H9 (cell line): ENCODE results near the gene MB21D2. TPM values are rescaled to one million over a fixed set of nuclear protein-coding genes. Genes with fewer than 3 reads are reported as not detected.

Experiments
- DNase-seq: peaks from one replicate; pipeline ENCODE4 v3.0.0-alpha.2; 2017
- H2AFZ ChIP-seq: one replicate; pipeline ENCODE4 v1.6.1; 2013; ENCODE audit warnings: mild to moderate bottlenecking, low read length, control low read depth, moderate library complexity
- H2AK5ac ChIP-seq: 2 replicates; pipeline ENCODE4 v1.6.1; 2013; ENCODE audit warnings: low read length, control low read depth, mixed read lengths; ENCODE audit not compliant: insufficient read length
- H2BK120ac ChIP-seq: one replicate; pipeline ENCODE4 v1.6.1; 2013; ENCODE audit warnings: low read depth, mild to moderate bottlenecking, low read length, control low read depth, inconsistent platforms; ENCODE audit not compliant: poor library complexity, severe bottlenecking
- H2BK12ac ChIP-seq: 2 replicates; pipeline ENCODE4 v1.6.1; 2013; ENCODE audit warnings: low read length, control low read depth, mixed read lengths, low read depth; ENCODE audit not compliant: insufficient read length
- H2BK15ac ChIP-seq: 2 replicates; pipeline ENCODE4 v1.6.1; 2013; ENCODE audit warnings: low read depth, low read length, control low read depth
- H2BK20ac ChIP-seq: one replicate; pipeline ENCODE4 v1.6.1; 2013; ENCODE audit warnings: low read depth, mild to moderate bottlenecking, low read length, control low read depth, inconsistent platforms; ENCODE audit not compliant: poor library complexity, severe bottlenecking
- H2BK5ac ChIP-seq: 2 replicates; pipeline ENCODE4 v1.6.1; 2013; ENCODE audit warnings: low read length, control low read depth, mixed read lengths; ENCODE audit not compliant: insufficient read length
- H3K14ac ChIP-seq: 2 replicates; pipeline ENCODE4 v1.6.1; 2013; ENCODE audit warnings: low read length, control low read depth; ENCODE audit not compliant: insufficient read depth
- H3K18ac ChIP-seq: 2 replicates; pipeline ENCODE4 v1.6.1; 2013; ENCODE audit warnings: low read depth, mild to moderate bottlenecking, mixed read lengths, low read length, control low read depth; ENCODE audit not compliant: insufficient read length
- H3K23ac ChIP-seq: 2 replicates; pipeline ENCODE4 v1.6.1; 2013; ENCODE audit warnings: low read length, control low read depth, mixed read lengths, low read depth; ENCODE audit not compliant: insufficient read length
- H3K23me2 ChIP-seq: 2 replicates; pipeline ENCODE4 v1.6.1; 2013; ENCODE audit warnings: low read depth, mild to moderate bottlenecking, mixed read lengths, low read length, control low read depth; ENCODE audit not compliant: insufficient read length, poor library complexity, severe bottlenecking
- H3K27ac ChIP-seq: 2 replicates; pipeline ENCODE4 v1.5.1; 2013; ENCODE audit warnings: low read length, control low read depth, mixed read lengths, low read depth; ENCODE audit not compliant: insufficient read length
- H3K27me3 ChIP-seq: 2 replicates; pipeline ENCODE4 v1.6.1; 2013; ENCODE audit warnings: low read length, control low read depth, inconsistent platforms; ENCODE audit not compliant: insufficient read depth
- H3K4ac ChIP-seq: 2 replicates; pipeline ENCODE4 v1.6.1; 2013; ENCODE audit warnings: low read depth, mild to moderate bottlenecking, control low read depth, inconsistent platforms, low read length, moderate library complexity
- H3K4me1 ChIP-seq: 2 replicates; pipeline ENCODE4 v1.6.1; 2013; ENCODE audit warnings: low read length, control low read depth, inconsistent platforms; ENCODE audit not compliant: insufficient read depth
- H3K4me2 ChIP-seq: 2 replicates; pipeline ENCODE4 v1.6.1; 2013; ENCODE audit warnings: low read length, control low read depth, mixed read lengths; ENCODE audit not compliant: insufficient read length, insufficient read depth
- H3K56ac ChIP-seq: 2 replicates; pipeline ENCODE4 v1.6.1; 2013; ENCODE audit warnings: low read depth, mild to moderate bottlenecking, mixed read lengths, low read length, control low read depth; ENCODE audit not compliant: insufficient read length
- H3K79me1 ChIP-seq: 2 replicates; pipeline ENCODE4 v1.6.1; 2013; ENCODE audit warnings: low read depth, mild to moderate bottlenecking, moderate library complexity, low read length, control low read depth, inconsistent platforms; ENCODE audit not compliant: insufficient read depth, poor library complexity, severe bottlenecking
- H3K79me2 ChIP-seq: 2 replicates; pipeline ENCODE4 v1.6.1; 2013; ENCODE audit warnings: low read length, control low read depth, inconsistent platforms; ENCODE audit not compliant: insufficient read depth
- H3K9ac ChIP-seq: 2 replicates; pipeline ENCODE4 v1.6.1; 2013; ENCODE audit warnings: low read length, control low read depth, mixed read lengths; ENCODE audit not compliant: insufficient read length; ENCODE audit errors: extremely low read depth
- H3K9me3 ChIP-seq: one replicate; pipeline ENCODE4 v1.6.1; 2013; ENCODE audit warnings: low read depth, low read length, inconsistent platforms; ENCODE audit not compliant: control insufficient read depth
- H3T11ph ChIP-seq: one replicate; pipeline ENCODE4 v1.6.1; 2013; ENCODE audit warnings: mild to moderate bottlenecking, low read length, control low read depth, inconsistent platforms
- H4K20me1 ChIP-seq: one replicate; pipeline ENCODE4 v1.6.1; 2013; ENCODE audit not compliant: control insufficient read depth, insufficient read length, insufficient read depth
- H4K5ac ChIP-seq: 2 replicates; pipeline ENCODE4 v1.6.1; 2013; ENCODE audit warnings: low read depth, mild to moderate bottlenecking, mixed read lengths, low read length, control low read depth; ENCODE audit not compliant: insufficient read length
- H4K8ac ChIP-seq: replicated peaks from 2 replicates; pipeline ENCODE4 v1.6.1; 2013; ENCODE audit warnings: low read length, control low read depth, mixed read lengths, low read depth; ENCODE audit not compliant: insufficient read length
- H4K91ac ChIP-seq: 2 replicates; pipeline ENCODE4 v1.6.1; 2013; ENCODE audit warnings: low read depth, mild to moderate bottlenecking, moderate library complexity, mixed read lengths, low read length, control low read depth; ENCODE audit not compliant: insufficient read length
- H3K27ac Mint-ChIP-seq, 3 experiments: 2 replicates in 2 of 3; 3 replicates in 1 of 3; pipeline ENCODE4 v1.8.0; 2020 to 2021; ENCODE audit warnings: mixed read lengths in 3 of 3, mild to moderate bottlenecking in 1 of 3, moderate library complexity in 1 of 3
- H3K27me3 Mint-ChIP-seq: 2 replicates; pipeline ENCODE4 v1.8.0; 2021; ENCODE audit warnings: low read depth, mild to moderate bottlenecking, moderate library complexity, mixed read lengths
- H3K36me3 Mint-ChIP-seq, 3 experiments: 2 replicates in 2 of 3; 3 replicates in 1 of 3; pipeline ENCODE4 v1.8.0; 2020 to 2021; ENCODE audit warnings: low read depth in 3 of 3, mixed read lengths in 3 of 3; ENCODE audit not compliant: insufficient read depth in 1 of 3
- H3K4me1 Mint-ChIP-seq, 2 experiments: 2 replicates each; pipeline ENCODE4 v1.8.0; 2020; ENCODE audit warnings: mixed read lengths in 2 of 2
- H3K4me3 Mint-ChIP-seq, 2 experiments: 2 replicates in 1 of 2; 3 replicates in 1 of 2; pipeline ENCODE4 v1.8.0; 2020 to 2021; ENCODE audit warnings: mild to moderate bottlenecking in 2 of 2, mixed read lengths in 2 of 2, moderate library complexity in 1 of 2
- H3K9me3 Mint-ChIP-seq, 2 experiments: 2 replicates in 1 of 2; 3 replicates in 1 of 2; pipeline ENCODE4 v1.8.0; 2020; ENCODE audit warnings: mild to moderate bottlenecking in 2 of 2, mixed read lengths in 2 of 2, moderate library complexity in 1 of 2
- CTCF ChIP-seq: fragments of 200-600 bp; sonication (generic); conservative IDR thresholded peaks from 3 replicates; pipeline ENCODE4 v1.8.0; 2021; ENCODE audit warnings: antibody characterized with exemption, mild to moderate bottlenecking
- WGBS: extraction: QIAGEN DNeasy Blood & Tissue Kit; methylation state at CpG from one replicate; pipeline ENCODE4 v1.1.7; 2013; ENCODE audit warnings: missing lambda C conversion rate, low lambda C conversion rate, mixed read lengths; ENCODE audit not compliant: insufficient read length; ENCODE audit errors: extremely low coverage; 5-methylcytosine and 5-hydroxymethylcytosine counted together
- total RNA-seq: library from RNA; stranded (reverse); gene quantifications from 2 replicates; pipeline ENCODE4 v1.2.1, GENCODE V29; 2021

MB21D2 gene
- total RNA-seq, 1 experiment from 2014 or later: 19.1 TPM

- H3K27ac ChIP-seq: no peak overlapping the region
- no peak overlapping the region for H3K23ac ChIP-seq
- H2BK12ac ChIP-seq: no peak overlapping the region
- H3K9me3 ChIP-seq: no peaks in the 10 kb centered on the region
- no peak overlapping the region for H2BK5ac ChIP-seq
- H3K4ac ChIP-seq: no peak overlapping the region
- no peak overlapping the region for H4K8ac ChIP-seq
- H3K27me3 ChIP-seq: no peaks in the 10 kb centered on the region
- no peak overlapping the region for H3K4me2 ChIP-seq
- no peaks in the 10 kb centered on the region for H3K4me1 ChIP-seq
- TF ChIP-seq CTCF: peak; percentile 49; the same call in 2 of the 3 replicates
- no peak overlapping the region for H3K27ac Mint-ChIP-seq
- no peaks in the 10 kb centered on the region for H3K27me3 Mint-ChIP-seq
- no peak overlapping the region for H2BK20ac ChIP-seq
- no peak overlapping the region for H3T11ph ChIP-seq
- no peak overlapping the region for H4K5ac ChIP-seq
- H3K9me3 Mint-ChIP-seq: no peaks in the 10 kb centered on the region
- peaks cover 4% of the 10 kb centered on the region; the same call in 1 of the 2 replicates for H3K79me2 ChIP-seq
- no peak overlapping the region for H3K18ac ChIP-seq
- WGBS: no CpG with 5 or more reads among the region's 2 CpGs
- no peak overlapping the region for H2AK5ac ChIP-seq
- H3K4me3 Mint-ChIP-seq: no peak overlapping the region
- no peaks in the 10 kb centered on the region for H4K20me1 ChIP-seq
- peaks cover 0 to 5% (median 0%) of the 10 kb centered on the region in 3 experiments; a peak in 2 of 7 replicates for H3K36me3 Mint-ChIP-seq
- H2BK15ac ChIP-seq: no peak overlapping the region
- H2BK120ac ChIP-seq: no peak overlapping the region
- no peak overlapping the region for H3K56ac ChIP-seq
- H3K14ac ChIP-seq: no peak overlapping the region
- H3K79me1 ChIP-seq: no peaks in the 10 kb centered on the region
- H4K91ac ChIP-seq: no peak overlapping the region
- no peaks in the 10 kb centered on the region for H3K23me2 ChIP-seq
- DNase-seq: no peak
- no peak overlapping the region for H2AFZ ChIP-seq
- no peak overlapping the region for H3K9ac ChIP-seq
- H3K4me1 Mint-ChIP-seq: peaks cover 0 to 19% of the 10 kb centered on the region in 2 experiments; a peak in 2 of 4 replicates
These were observed 91.9 kb downstream of the MB21D2 start for GRCh38 chr3:192825657-192826200.
